SK-N-SH treated with all-trans-retinoic acid at 6 μM for 48 hours (cell line): Measurements from ENCODE around the gene CLCNKA.
A peak's percentile ranks its signal among the peaks of the same experiment; 100 is the strongest.
"Not testable (repeated sequence)": the region's sequence is repeated elsewhere in the genome, so short reads cannot be mapped to it uniquely, and the experiment has no call there.

Source experiments
- ATAC-seq: fragments of 200-7000 bp; cut with Tn5 transposase; 3 replicates; pipeline ENCODE4 v1.9.1; 2020; ENCODE audit warnings: mild to moderate bottlenecking, moderate library complexity
- BACH2 ChIP-seq: fragments of 250-450 bp; sonication (Bioruptor Pico); IDR thresholded peaks from 2 replicates; pipeline ENCODE4 v1.9.0; 2021; ENCODE audit warnings: mild to moderate bottlenecking, borderline replicate concordance
- CSDC2 ChIP-seq: fragments of 250-450 bp; sonication (Bioruptor Pico); IDR thresholded peaks from 2 replicates; pipeline ENCODE4 v1.5.0; 2020; ENCODE audit warnings: mild to moderate bottlenecking, moderate library complexity
- ESRRG ChIP-seq: fragments of 250-450 bp; sonication (Bioruptor Pico); IDR thresholded peaks from 2 replicates; pipeline ENCODE4 v1.6.1; 2021; ENCODE audit warnings: mild to moderate bottlenecking
- GLIS3 ChIP-seq: fragments of 250-450 bp; sonication (Bioruptor Pico); IDR thresholded peaks from 2 replicates; pipeline ENCODE4 v1.5.0; 2020; ENCODE audit warnings: mild to moderate bottlenecking, moderate library complexity
- ISL1 ChIP-seq: fragments of 250-450 bp; sonication (Bioruptor Pico); IDR thresholded peaks from 2 replicates; pipeline ENCODE4 v2.1.2; 2022; ENCODE audit warnings: mild to moderate bottlenecking, moderate library complexity
- OSR1 ChIP-seq: fragments of 250-450 bp; sonication (Bioruptor Pico); IDR thresholded peaks from 2 replicates; pipeline ENCODE4 v1.8.0; 2022; ENCODE audit warnings: moderate library complexity, mild to moderate bottlenecking, inconsistent platforms
- PPARA ChIP-seq: fragments of 250-450 bp; sonication (Bioruptor Pico); IDR thresholded peaks from 2 replicates; pipeline ENCODE4 v1.5.0; 2020; ENCODE audit warnings: mild to moderate bottlenecking, borderline replicate concordance
- RARB ChIP-seq: fragments of 250-450 bp; sonication (Bioruptor Pico); IDR thresholded peaks from 2 replicates; pipeline ENCODE4 v1.8.0; 2021; ENCODE audit warnings: mild to moderate bottlenecking, moderate library complexity
- TCF4 ChIP-seq: fragments of 250-450 bp; sonication (Bioruptor Pico); IDR thresholded peaks from 2 replicates; pipeline ENCODE4 v1.8.0; 2021; ENCODE audit warnings: mild to moderate bottlenecking, moderate library complexity, borderline replicate concordance
- ZC3H10 ChIP-seq: fragments of 250-450 bp; sonication (Bioruptor Pico); IDR thresholded peaks from 2 replicates; pipeline ENCODE4 v1.5.1; 2021; ENCODE audit warnings: mild to moderate bottlenecking, moderate library complexity
- ZFP3 ChIP-seq: fragments of 250-450 bp; sonication (Bioruptor Pico); IDR thresholded peaks from 2 replicates; pipeline ENCODE4 v1.5.0; 2020; ENCODE audit warnings: mild to moderate bottlenecking, moderate library complexity
- ZFP30 ChIP-seq: fragments of 450-650 bp; formaldehyde crosslinking; IDR thresholded peaks from 2 replicates; pipeline ENCODE4 v1.5.0; 2022; ENCODE audit warnings: mild to moderate bottlenecking, moderate library complexity
- ZNF565 ChIP-seq: fragments of 450-650 bp; formaldehyde crosslinking; conservative IDR thresholded peaks from 2 replicates; pipeline ENCODE4 v1.5.0; 2020; ENCODE audit warnings: low read depth, mild to moderate bottlenecking, moderate library complexity
- ZNF70 ChIP-seq: fragments of 450-650 bp; formaldehyde crosslinking; IDR thresholded peaks from 2 replicates; pipeline ENCODE4 v1.5.0; 2020; ENCODE audit warnings: mild to moderate bottlenecking, moderate library complexity
- ZNF8 ChIP-seq: fragments of 450-650 bp; formaldehyde crosslinking; IDR thresholded peaks from 2 replicates; pipeline ENCODE4 v1.5.0; 2020; ENCODE audit warnings: mild to moderate bottlenecking, moderate library complexity
- TF ChIP-seq, protein P1 (sequence below): fragments of 250-450 bp; sonication (Bioruptor Pico); IDR thresholded peaks from 2 replicates; pipeline ENCODE4 v1.8.0; 2021; ENCODE audit warnings: low read depth, mild to moderate bottlenecking, moderate library complexity, borderline replicate concordance
- TF ChIP-seq, protein P2 (sequence below): fragments of 250-450 bp; sonication (Bioruptor Pico); IDR thresholded peaks from 2 replicates; pipeline ENCODE4 v1.5.0; 2020; ENCODE audit warnings: mild to moderate bottlenecking, moderate library complexity
- TF ChIP-seq, protein P3 (sequence below): fragments of 250-450 bp; sonication (Bioruptor Pico); IDR thresholded peaks from 2 replicates; pipeline ENCODE4 v1.5.1; 2020; ENCODE audit warnings: low read depth, mild to moderate bottlenecking, moderate library complexity
- TF ChIP-seq, protein P4 (sequence below): fragments of 250-450 bp; sonication (Bioruptor Pico); IDR thresholded peaks from 2 replicates; pipeline ENCODE4 v1.8.0; 2020; ENCODE audit warnings: mild to moderate bottlenecking, moderate library complexity, borderline replicate concordance
- TF ChIP-seq, protein P5 (sequence below): fragments of 250-450 bp; sonication (Bioruptor Pico); IDR thresholded peaks from 2 replicates; pipeline ENCODE4 v1.5.1; 2021; ENCODE audit warnings: mild to moderate bottlenecking, moderate library complexity

The CLCNKA gene

DNA sequence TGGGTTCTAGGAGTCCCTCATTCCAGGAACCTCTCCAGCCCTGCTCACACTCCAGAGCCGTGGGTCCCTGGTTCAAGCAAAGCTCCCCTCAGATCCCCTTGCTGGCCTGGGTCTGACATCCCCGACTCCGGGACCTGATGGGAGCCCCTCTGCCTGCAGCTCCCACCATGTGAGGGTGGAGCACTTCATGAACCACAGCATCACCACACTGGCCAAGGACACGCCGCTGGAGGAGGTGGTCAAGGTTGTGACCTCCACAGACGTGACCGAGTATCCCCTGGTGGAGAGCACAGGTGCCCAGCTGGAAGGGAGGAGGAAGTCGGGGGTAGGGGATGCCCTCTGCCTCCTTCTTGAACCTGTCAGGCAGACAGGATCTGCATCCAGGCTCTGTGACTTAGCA is 9.7 kb downstream of the CLCNKA start:
- no peak for ATAC-seq
- TF ChIP-seq, protein P1, sequence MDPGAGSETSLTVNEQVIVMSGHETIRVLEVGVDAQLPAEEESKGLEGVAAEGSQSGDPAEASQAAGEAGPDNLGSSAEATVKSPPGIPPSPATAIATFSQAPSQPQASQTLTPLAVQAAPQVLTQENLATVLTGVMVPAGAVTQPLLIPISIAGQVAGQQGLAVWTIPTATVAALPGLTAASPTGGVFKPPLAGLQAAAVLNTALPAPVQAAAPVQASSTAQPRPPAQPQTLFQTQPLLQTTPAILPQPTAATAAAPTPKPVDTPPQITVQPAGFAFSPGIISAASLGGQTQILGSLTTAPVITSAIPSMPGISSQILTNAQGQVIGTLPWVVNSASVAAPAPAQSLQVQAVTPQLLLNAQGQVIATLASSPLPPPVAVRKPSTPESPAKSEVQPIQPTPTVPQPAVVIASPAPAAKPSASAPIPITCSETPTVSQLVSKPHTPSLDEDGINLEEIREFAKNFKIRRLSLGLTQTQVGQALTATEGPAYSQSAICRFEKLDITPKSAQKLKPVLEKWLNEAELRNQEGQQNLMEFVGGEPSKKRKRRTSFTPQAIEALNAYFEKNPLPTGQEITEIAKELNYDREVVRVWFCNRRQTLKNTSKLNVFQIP (CRISPR knock-in tag): no peak
- TF ChIP-seq PPARA (no peak), CSDC2 (no peak), ZFP3 (no peak), RARB (CRISPR knock-in tag) (no peak), ZNF565 (no peak), ZNF8 (CRISPR knock-in tag) (no peak), ZNF70 (CRISPR knock-in tag) (no peak), TCF4 (CRISPR knock-in tag) (no peak), ZC3H10 (CRISPR knock-in tag) (no peak), ZFP30 (CRISPR knock-in tag) (no peak), ESRRG (CRISPR knock-in tag) (no peak), BACH2 (CRISPR knock-in tag) (no peak), GLIS3 (CRISPR knock-in tag) (no peak)
- TF ChIP-seq, protein P2, sequence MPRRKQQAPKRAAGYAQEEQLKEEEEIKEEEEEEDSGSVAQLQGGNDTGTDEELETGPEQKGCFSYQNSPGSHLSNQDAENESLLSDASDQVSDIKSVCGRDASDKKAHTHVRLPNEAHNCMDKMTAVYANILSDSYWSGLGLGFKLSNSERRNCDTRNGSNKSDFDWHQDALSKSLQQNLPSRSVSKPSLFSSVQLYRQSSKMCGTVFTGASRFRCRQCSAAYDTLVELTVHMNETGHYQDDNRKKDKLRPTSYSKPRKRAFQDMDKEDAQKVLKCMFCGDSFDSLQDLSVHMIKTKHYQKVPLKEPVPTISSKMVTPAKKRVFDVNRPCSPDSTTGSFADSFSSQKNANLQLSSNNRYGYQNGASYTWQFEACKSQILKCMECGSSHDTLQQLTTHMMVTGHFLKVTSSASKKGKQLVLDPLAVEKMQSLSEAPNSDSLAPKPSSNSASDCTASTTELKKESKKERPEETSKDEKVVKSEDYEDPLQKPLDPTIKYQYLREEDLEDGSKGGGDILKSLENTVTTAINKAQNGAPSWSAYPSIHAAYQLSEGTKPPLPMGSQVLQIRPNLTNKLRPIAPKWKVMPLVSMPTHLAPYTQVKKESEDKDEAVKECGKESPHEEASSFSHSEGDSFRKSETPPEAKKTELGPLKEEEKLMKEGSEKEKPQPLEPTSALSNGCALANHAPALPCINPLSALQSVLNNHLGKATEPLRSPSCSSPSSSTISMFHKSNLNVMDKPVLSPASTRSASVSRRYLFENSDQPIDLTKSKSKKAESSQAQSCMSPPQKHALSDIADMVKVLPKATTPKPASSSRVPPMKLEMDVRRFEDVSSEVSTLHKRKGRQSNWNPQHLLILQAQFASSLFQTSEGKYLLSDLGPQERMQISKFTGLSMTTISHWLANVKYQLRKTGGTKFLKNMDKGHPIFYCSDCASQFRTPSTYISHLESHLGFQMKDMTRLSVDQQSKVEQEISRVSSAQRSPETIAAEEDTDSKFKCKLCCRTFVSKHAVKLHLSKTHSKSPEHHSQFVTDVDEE (CRISPR knock-in tag): no peak
- TF ChIP-seq, protein P3, sequence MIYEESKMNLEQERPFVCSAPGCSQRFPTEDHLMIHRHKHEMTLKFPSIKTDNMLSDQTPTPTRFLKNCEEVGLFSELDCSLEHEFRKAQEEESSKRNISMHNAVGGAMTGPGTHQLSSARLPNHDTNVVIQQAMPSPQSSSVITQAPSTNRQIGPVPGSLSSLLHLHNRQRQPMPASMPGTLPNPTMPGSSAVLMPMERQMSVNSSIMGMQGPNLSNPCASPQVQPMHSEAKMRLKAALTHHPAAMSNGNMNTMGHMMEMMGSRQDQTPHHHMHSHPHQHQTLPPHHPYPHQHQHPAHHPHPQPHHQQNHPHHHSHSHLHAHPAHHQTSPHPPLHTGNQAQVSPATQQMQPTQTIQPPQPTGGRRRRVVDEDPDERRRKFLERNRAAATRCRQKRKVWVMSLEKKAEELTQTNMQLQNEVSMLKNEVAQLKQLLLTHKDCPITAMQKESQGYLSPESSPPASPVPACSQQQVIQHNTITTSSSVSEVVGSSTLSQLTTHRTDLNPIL (CRISPR knock-in tag): no peak
- TF ChIP-seq, protein P4, sequence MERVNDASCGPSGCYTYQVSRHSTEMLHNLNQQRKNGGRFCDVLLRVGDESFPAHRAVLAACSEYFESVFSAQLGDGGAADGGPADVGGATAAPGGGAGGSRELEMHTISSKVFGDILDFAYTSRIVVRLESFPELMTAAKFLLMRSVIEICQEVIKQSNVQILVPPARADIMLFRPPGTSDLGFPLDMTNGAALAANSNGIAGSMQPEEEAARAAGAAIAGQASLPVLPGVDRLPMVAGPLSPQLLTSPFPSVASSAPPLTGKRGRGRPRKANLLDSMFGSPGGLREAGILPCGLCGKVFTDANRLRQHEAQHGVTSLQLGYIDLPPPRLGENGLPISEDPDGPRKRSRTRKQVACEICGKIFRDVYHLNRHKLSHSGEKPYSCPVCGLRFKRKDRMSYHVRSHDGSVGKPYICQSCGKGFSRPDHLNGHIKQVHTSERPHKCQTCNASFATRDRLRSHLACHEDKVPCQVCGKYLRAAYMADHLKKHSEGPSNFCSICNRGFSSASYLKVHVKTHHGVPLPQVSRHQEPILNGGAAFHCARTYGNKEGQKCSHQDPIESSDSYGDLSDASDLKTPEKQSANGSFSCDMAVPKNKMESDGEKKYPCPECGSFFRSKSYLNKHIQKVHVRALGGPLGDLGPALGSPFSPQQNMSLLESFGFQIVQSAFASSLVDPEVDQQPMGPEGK (CRISPR knock-in tag): no peak
- TF ChIP-seq, protein P5, sequence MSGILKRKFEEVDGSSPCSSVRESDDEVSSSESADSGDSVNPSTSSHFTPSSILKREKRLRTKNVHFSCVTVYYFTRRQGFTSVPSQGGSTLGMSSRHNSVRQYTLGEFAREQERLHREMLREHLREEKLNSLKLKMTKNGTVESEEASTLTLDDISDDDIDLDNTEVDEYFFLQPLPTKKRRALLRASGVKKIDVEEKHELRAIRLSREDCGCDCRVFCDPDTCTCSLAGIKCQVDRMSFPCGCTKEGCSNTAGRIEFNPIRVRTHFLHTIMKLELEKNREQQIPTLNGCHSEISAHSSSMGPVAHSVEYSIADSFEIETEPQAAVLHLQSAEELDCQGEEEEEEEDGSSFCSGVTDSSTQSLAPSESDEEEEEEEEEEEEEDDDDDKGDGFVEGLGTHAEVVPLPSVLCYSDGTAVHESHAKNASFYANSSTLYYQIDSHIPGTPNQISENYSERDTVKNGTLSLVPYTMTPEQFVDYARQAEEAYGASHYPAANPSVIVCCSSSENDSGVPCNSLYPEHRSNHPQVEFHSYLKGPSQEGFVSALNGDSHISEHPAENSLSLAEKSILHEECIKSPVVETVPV (CRISPR knock-in tag): no peak

DNA sequence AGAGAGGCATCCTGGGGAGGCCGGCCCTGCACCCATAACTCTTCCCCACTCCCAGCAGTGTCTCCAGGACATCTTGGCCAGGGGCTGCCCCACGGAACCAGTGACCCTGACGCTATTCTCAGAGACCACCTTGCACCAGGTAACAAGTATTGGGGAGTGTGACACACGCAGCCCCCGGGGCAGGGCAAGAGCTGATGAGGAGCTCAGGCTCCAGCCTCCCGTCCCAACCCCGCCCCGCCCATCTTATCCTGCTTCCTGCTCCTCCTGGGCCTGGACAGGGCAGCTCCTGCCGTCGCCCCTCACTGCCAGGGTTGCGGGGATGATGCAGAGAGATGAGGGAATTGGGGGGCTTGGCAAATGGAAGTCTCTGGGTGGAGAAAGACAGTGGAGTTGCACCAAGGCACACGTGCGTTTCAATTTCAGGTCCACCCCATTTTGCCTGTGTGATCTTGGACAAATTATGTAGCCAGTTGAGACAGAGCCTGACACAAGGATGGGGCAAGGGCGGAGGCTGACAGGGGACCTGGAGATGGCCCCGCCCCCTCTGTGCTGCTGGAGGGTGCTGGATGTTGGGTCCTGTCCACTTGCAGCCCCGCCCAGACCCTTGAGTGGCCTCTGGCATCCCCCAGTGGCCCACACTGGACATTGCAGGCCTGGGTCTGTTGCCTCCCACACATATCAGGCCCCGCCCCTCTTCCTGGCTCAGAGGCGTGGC is 10.7 kb downstream of the CLCNKA start:
- TF ChIP-seq ZFP3: no peak
- no peak for TF ChIP-seq OSR1 (CRISPR knock-in tag)
- TF ChIP-seq ESRRG (CRISPR knock-in tag): no peak
- no peak for TF ChIP-seq ISL1 (CRISPR knock-in tag)
- TF ChIP-seq, protein P1 (CRISPR knock-in tag): no peak
- TF ChIP-seq, protein P2 (CRISPR knock-in tag): no peak
- no peak for TF ChIP-seq ZNF70 (CRISPR knock-in tag)
- TF ChIP-seq ZNF565: no peak
- TF ChIP-seq, protein P3 (CRISPR knock-in tag): no peak
- peak; percentile 97 for ATAC-seq

DNA sequence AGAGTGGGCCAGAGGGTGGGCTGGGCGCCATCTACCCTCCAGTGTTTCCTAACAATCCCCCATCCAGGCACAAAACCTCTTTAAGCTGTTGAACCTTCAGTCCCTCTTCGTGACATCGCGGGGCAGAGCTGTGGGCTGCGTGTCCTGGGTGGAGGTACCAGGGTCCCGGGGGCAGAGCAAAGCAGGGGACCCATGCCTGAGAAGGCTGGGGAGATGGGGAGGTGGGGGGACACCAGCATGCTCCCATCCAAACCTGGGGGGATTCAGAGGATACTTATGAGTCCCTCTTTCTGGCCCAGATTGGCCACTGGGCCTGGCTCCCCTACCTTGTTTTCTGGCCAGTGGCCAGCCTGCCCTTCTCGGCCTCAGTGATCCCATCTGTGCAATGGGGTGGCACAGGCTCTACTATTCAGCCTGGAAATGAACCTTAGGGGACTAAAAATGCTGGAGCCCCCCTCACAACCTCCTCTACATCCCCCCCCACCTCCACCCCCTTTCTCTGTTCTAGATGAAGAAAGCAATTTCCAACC is 11.3 kb downstream of the CLCNKA start:
- not testable (repeated sequence) for ATAC-seq

DNA sequence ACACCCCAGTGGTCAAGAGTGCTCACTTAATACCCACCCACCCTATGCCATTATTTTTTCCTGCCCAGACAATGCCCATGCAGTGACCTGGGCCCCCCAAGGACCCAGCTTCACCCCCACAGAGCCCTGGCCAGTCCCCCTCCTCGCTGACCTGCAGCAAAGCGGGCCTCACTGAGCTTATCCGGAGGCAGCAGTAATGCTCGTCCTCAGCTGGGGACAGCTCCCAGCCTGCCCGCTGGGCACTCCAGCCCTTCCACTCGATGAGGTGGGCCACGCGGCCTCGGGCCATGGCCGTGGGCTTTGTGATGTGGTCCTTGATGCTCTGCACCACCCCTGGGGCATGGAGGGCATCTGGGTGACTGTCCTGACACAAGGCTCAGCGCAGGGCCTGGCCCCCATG is 14.6 kb downstream of the CLCNKA start:
- ATAC-seq: not testable (repeated sequence)
